ENCODE results near the gene DPYD.

DNA sequence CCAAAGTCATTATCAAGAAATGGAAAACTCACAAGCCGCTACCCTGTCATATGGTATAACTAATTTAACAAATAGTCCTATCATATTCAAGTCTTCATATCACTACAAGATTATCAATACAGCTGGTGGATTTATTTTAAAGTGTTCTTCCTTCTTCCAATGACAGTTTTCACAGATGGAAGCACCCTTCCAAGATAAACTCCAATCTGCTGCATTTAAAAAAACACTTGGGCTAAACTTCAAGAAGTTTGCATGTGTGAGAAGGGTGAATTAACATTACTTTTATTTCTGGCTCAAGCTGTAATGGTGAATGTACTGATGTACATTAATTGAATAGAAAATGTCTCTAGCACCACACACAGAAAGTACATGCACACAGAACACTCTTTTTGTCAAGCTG, 192.4 kb downstream of the DPYD start:
- TF ChIP-seq, protein P1, sequence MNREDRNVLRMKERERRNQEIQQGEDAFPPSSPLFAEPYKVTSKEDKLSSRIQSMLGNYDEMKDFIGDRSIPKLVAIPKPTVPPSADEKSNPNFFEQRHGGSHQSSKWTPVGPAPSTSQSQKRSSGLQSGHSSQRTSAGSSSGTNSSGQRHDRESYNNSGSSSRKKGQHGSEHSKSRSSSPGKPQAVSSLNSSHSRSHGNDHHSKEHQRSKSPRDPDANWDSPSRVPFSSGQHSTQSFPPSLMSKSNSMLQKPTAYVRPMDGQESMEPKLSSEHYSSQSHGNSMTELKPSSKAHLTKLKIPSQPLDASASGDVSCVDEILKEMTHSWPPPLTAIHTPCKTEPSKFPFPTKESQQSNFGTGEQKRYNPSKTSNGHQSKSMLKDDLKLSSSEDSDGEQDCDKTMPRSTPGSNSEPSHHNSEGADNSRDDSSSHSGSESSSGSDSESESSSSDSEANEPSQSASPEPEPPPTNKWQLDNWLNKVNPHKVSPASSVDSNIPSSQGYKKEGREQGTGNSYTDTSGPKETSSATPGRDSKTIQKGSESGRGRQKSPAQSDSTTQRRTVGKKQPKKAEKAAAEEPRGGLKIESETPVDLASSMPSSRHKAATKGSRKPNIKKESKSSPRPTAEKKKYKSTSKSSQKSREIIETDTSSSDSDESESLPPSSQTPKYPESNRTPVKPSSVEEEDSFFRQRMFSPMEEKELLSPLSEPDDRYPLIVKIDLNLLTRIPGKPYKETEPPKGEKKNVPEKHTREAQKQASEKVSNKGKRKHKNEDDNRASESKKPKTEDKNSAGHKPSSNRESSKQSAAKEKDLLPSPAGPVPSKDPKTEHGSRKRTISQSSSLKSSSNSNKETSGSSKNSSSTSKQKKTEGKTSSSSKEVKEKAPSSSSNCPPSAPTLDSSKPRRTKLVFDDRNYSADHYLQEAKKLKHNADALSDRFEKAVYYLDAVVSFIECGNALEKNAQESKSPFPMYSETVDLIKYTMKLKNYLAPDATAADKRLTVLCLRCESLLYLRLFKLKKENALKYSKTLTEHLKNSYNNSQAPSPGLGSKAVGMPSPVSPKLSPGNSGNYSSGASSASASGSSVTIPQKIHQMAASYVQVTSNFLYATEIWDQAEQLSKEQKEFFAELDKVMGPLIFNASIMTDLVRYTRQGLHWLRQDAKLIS (CRISPR knock-in tag; IDR thresholded peaks at IDR 0.05; ENCODE audit: borderline replicate concordance) = no peak
- TF ChIP-seq ATF1 (CRISPR knock-in tag; IDR thresholded peaks at IDR 0.05) = no peak
- TF ChIP-seq, protein P2, sequence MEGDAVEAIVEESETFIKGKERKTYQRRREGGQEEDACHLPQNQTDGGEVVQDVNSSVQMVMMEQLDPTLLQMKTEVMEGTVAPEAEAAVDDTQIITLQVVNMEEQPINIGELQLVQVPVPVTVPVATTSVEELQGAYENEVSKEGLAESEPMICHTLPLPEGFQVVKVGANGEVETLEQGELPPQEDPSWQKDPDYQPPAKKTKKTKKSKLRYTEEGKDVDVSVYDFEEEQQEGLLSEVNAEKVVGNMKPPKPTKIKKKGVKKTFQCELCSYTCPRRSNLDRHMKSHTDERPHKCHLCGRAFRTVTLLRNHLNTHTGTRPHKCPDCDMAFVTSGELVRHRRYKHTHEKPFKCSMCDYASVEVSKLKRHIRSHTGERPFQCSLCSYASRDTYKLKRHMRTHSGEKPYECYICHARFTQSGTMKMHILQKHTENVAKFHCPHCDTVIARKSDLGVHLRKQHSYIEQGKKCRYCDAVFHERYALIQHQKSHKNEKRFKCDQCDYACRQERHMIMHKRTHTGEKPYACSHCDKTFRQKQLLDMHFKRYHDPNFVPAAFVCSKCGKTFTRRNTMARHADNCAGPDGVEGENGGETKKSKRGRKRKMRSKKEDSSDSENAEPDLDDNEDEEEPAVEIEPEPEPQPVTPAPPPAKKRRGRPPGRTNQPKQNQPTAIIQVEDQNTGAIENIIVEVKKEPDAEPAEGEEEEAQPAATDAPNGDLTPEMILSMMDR (IDR thresholded peaks at IDR 0.05) = no peak
- no peak for TF ChIP-seq FOXP1 (CRISPR knock-in tag; IDR thresholded peaks at IDR 0.05; ENCODE audit: borderline replicate concordance)
- no peak for TF ChIP-seq KAT7 (CRISPR knock-in tag; IDR thresholded peaks at IDR 0.05; ENCODE audit: borderline replicate concordance)
- TF ChIP-seq, protein P3, sequence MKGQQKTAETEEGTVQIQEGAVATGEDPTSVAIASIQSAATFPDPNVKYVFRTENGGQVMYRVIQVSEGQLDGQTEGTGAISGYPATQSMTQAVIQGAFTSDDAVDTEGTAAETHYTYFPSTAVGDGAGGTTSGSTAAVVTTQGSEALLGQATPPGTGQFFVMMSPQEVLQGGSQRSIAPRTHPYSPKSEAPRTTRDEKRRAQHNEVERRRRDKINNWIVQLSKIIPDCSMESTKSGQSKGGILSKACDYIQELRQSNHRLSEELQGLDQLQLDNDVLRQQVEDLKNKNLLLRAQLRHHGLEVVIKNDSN (CRISPR knock-in tag; IDR thresholded peaks at IDR 0.05) = no peak
- no peak for TF ChIP-seq FOXK1 (CRISPR knock-in tag; IDR thresholded peaks at IDR 0.05)
- no peak for TF ChIP-seq NFYB (CRISPR knock-in tag; conservative IDR thresholded peaks at IDR 0.05; ENCODE audit: low read depth)
- TF ChIP-seq TCF7 (CRISPR knock-in tag; IDR thresholded peaks at IDR 0.05; ENCODE audit: low read depth) = no peak

Data from WTC11 (cell line).